ENCODE results near the gene CIAO3. TPM values are rescaled to one million over a fixed set of nuclear protein-coding genes. Genes with fewer than 3 reads are reported as not detected.

CIAO3 gene
- polyA plus RNA-seq, 1 donor (not counting 4 experiments of a cell fraction or from before 2014, with no cell fraction given): 24.9 TPM

- H3K4me2 ChIP-seq (ENCODE audit: control insufficient read depth, extremely low read depth, insufficient read depth, low read depth, low read length): peak overlapping the region; percentile 70
- H3K9me3 ChIP-seq (ENCODE audit: control insufficient read depth, low read depth, low read length): no peaks in the 10 kb centered on the region
- H3K4me1 ChIP-seq (ENCODE audit: control insufficient read depth, extremely low read depth, insufficient read depth, low read length): peaks cover 31% of the 10 kb centered on the region
- DNase-seq (ENCODE audit: low read depth, low spot score): no peak
- H4K20me1 ChIP-seq (ENCODE audit: control insufficient read depth, extremely low read depth, insufficient read depth, low read length): peaks cover 8% of the 10 kb centered on the region
- no peak overlapping the region for H2AFZ ChIP-seq (ENCODE audit: control insufficient read depth, low read length)
- H3K9me1 ChIP-seq (ENCODE audit: control insufficient read depth, extremely low read depth, insufficient read depth, low read length): no peaks in the 10 kb centered on the region
- peak overlapping the region; percentile 42 to 72 (median 54) for H3K4me3 ChIP-seq (ENCODE audit: control insufficient read depth in 2 of 3, extremely low read depth in 1 of 3, insufficient read depth in 2 of 3, low read depth in 1 of 3, low read length in 3 of 3)
- no peak for TF ChIP-seq CTCF (optimal IDR thresholded peaks at IDR 0.05 in 1 of 3, IDR thresholded peaks at IDR 0.05 in 1 of 3, conservative IDR thresholded peaks at IDR 0.05 in 1 of 3; ENCODE audit: extremely low read depth in 1 of 3, insufficient read depth in 2 of 3, low read length in 3 of 3)
- no peak for TF ChIP-seq EZH2 (IDR thresholded peaks at IDR 0.05; ENCODE audit: low read length)
- no peaks in the 10 kb centered on the region for H3K36me3 ChIP-seq (ENCODE audit: control insufficient read depth in 2 of 2, extremely low read depth in 1 of 2, insufficient read depth in 2 of 2, low read length in 2 of 2)
- no peak for FAIRE-seq
- H3K9ac ChIP-seq (ENCODE audit: control insufficient read depth, extremely low read depth, insufficient read depth, low read length): peak overlapping the region; percentile 52
- peaks cover 5% of the 10 kb centered on the region for H3K27me3 ChIP-seq (ENCODE audit: control insufficient read depth, extremely low read depth, insufficient read depth, low read length)
- peaks cover 8% of the 10 kb centered on the region for H3K79me2 ChIP-seq (ENCODE audit: control insufficient read depth, insufficient read depth, low read length)
- dilution Hi-C loops (cut with MboI; ENCODE audit: extremely low pct_ligation_motif_present, low sequenced_read_pairs): no loop called here
- H3K27ac ChIP-seq (ENCODE audit: control insufficient read depth, insufficient read depth, low read length): no peak overlapping the region
These were observed 24.6 kb downstream of the CIAO3 start for GRCh38 chr16:716200-716568.

GRCh38 chr16:715477-716199 is 25.2 kb downstream of the CIAO3 start:
- peaks cover 8% of the 10 kb centered on the region for H3K79me2 ChIP-seq (ENCODE audit: control insufficient read depth, insufficient read depth, low read length)
- FAIRE-seq: no peak
- no peak for DNase-seq (ENCODE audit: low read depth, low spot score)
- no peak overlapping the region for H3K27ac ChIP-seq (ENCODE audit: control insufficient read depth, insufficient read depth, low read length)
- peak overlapping the region; percentile 54 to 72 (median 54) for H3K4me3 ChIP-seq (ENCODE audit: control insufficient read depth in 2 of 3, extremely low read depth in 1 of 3, insufficient read depth in 2 of 3, low read depth in 1 of 3, low read length in 3 of 3)
- H3K9ac ChIP-seq (ENCODE audit: control insufficient read depth, extremely low read depth, insufficient read depth, low read length): peak overlapping the region; percentile 52
- H4K20me1 ChIP-seq (ENCODE audit: control insufficient read depth, extremely low read depth, insufficient read depth, low read length): peaks cover 8% of the 10 kb centered on the region
- H3K9me1 ChIP-seq (ENCODE audit: control insufficient read depth, extremely low read depth, insufficient read depth, low read length): no peaks in the 10 kb centered on the region
- no peaks in the 10 kb centered on the region for H3K9me3 ChIP-seq (ENCODE audit: control insufficient read depth, low read depth, low read length)
- peaks cover 10% of the 10 kb centered on the region for H3K27me3 ChIP-seq (ENCODE audit: control insufficient read depth, extremely low read depth, insufficient read depth, low read length)
- peaks cover 31% of the 10 kb centered on the region for H3K4me1 ChIP-seq (ENCODE audit: control insufficient read depth, extremely low read depth, insufficient read depth, low read length)
- no peak for TF ChIP-seq EZH2 (IDR thresholded peaks at IDR 0.05; ENCODE audit: low read length)
- TF ChIP-seq CTCF (optimal IDR thresholded peaks at IDR 0.05 in 1 of 3, IDR thresholded peaks at IDR 0.05 in 1 of 3, conservative IDR thresholded peaks at IDR 0.05 in 1 of 3; ENCODE audit: extremely low read depth in 1 of 3, insufficient read depth in 2 of 3, low read length in 3 of 3): peak in 1 of 3 experiments; percentile 38
- dilution Hi-C loops (cut with MboI; ENCODE audit: extremely low pct_ligation_motif_present, low sequenced_read_pairs): no loop called here
- peak overlapping the region; percentile 70 for H3K4me2 ChIP-seq (ENCODE audit: control insufficient read depth, extremely low read depth, insufficient read depth, low read depth, low read length)
- no peak overlapping the region for H2AFZ ChIP-seq (ENCODE audit: control insufficient read depth, low read length)
- H3K36me3 ChIP-seq (ENCODE audit: control insufficient read depth in 2 of 2, extremely low read depth in 1 of 2, insufficient read depth in 2 of 2, low read length in 2 of 2): no peaks in the 10 kb centered on the region
